ENCODE data around the gene ULK4. TPM values are rescaled to one million over a fixed set of nuclear protein-coding genes. Genes with fewer than 3 reads are reported as not detected.
"Not testable (repeated sequence)": the region's sequence is repeated elsewhere in the genome, so short reads cannot be mapped to it uniquely, and the experiment has no call there.

The ULK4 gene
- total and polyA plus RNA-seq, 2 of the 8 experiments (the other 6 are each of a cell fraction or from before 2014, with no cell fraction given): 3.0 to 10.8 TPM

DNA sequence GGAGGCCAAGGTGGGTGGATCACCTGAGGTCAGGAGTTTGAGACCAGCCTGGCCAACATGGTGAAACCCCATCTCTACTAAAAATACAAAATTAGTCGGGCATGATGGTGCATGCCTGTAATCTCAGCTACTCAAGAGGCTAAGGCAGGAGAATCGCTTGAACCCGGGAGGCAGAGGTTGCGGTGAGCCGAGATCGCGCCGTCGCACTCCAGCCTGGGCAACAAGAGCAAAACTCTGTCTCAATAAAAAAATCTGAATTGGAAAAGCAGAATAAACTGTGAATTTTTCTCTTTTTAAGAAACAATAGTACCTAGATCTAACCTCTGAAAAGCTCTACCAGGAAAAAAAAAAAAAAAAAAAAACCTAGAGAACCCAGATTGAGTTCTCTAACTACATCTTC lies 84.2 kb downstream of the ULK4 start:
- not testable (repeated sequence) for H4K20me1 ChIP-seq (replicated peaks in 1 of 2; ENCODE audit: control insufficient read depth in 1 of 2, insufficient read depth in 2 of 2, low read length in 2 of 2); H3K27ac ChIP-seq (ENCODE audit: low read depth, low read length); H4K91ac ChIP-seq (replicated peaks; ENCODE audit: insufficient read length, low read length); H4K8ac ChIP-seq (ENCODE audit: extremely low read depth, insufficient read depth, low read length); H3K23me2 ChIP-seq (ENCODE audit: low read depth, low read length); H2AFZ ChIP-seq (ENCODE audit: low read length); H3K18ac ChIP-seq (ENCODE audit: extremely low read depth, low read length); H3K4me3 ChIP-seq (ENCODE audit: extremely low read depth in 1 of 4, insufficient read depth in 2 of 4, low read depth in 3 of 4, low read length in 4 of 4); H3K36me3 ChIP-seq (ENCODE audit: control insufficient read depth in 2 of 4, insufficient read depth in 4 of 4, low read length in 3 of 4); H3K9ac ChIP-seq (replicated peaks in 1 of 4; ENCODE audit: extremely low read depth in 1 of 4, low read depth in 3 of 4, low read length in 3 of 4); H2BK15ac ChIP-seq (ENCODE audit: low read length); H3K4me1 ChIP-seq (replicated peaks in 1 of 4; ENCODE audit: control insufficient read depth in 3 of 4, insufficient read depth in 4 of 4, low read length in 3 of 4); H3K56ac ChIP-seq (replicated peaks; ENCODE audit: insufficient read length, low read depth, low read length); H3K4ac ChIP-seq (replicated peaks; ENCODE audit: insufficient read length, low read depth, low read length); H2AK5ac ChIP-seq (ENCODE audit: low read depth, low read length); H4K5ac ChIP-seq (ENCODE audit: insufficient read length, low read depth, low read length); H2BK5ac ChIP-seq (ENCODE audit: low read depth, low read length); H3K23ac ChIP-seq (ENCODE audit: insufficient read length); H2BK120ac ChIP-seq (replicated peaks; ENCODE audit: low read depth, low read length); H3K14ac ChIP-seq (ENCODE audit: insufficient read length); H2BK20ac ChIP-seq (ENCODE audit: low read length); H3K79me2 ChIP-seq (ENCODE audit: control insufficient read depth in 1 of 2, insufficient read depth in 2 of 2, low read length in 2 of 2); H3K9me3 ChIP-seq (ENCODE audit: insufficient read depth in 2 of 2, low read depth in 1 of 2, low read length in 1 of 2); DNase-seq (ENCODE audit: low read depth in 1 of 2, low spot score in 2 of 2); H3K4me2 ChIP-seq (ENCODE audit: insufficient read depth in 1 of 2, low read depth in 2 of 2, low read length in 2 of 2); H3K27me3 ChIP-seq (replicated peaks in 1 of 4; ENCODE audit: control insufficient read depth in 3 of 4, extremely low read depth in 1 of 4, insufficient read depth in 3 of 4, low read length in 3 of 4); H2BK12ac ChIP-seq (ENCODE audit: low read depth, low read length); FAIRE-seq; H3K79me1 ChIP-seq (ENCODE audit: low read depth, low read length)
- CTCF ChIA-PET (ENCODE audit: partially characterized antibody): interaction anchor here (0.6 kb wide), 2 partner anchors 578 to 623 kb away, joined by 3 read pairs; no protein-coding TSS in a partner anchor
- POLR2A ChIA-PET (ENCODE audit: partially characterized antibody): interaction anchor here (0.6 kb wide), 1 partner anchor 10 kb away, joined by 4 read pairs; no protein-coding TSS in a partner anchor
- 98% methylated on average over 8 of the region's 9 CpGs; no CpG with 5 or more reads in 1 of the 2 experiments for WGBS, 2 experiments (ENCODE audit: extremely low coverage in 1 of 2, insufficient coverage in 1 of 2, insufficient read length in 1 of 2, insufficient replicate concordance in 2 of 2, low coverage in 1 of 2, low lambda C conversion rate in 2 of 2, missing lambda C conversion rate in 1 of 2)

Measured in H1 (cell line).